Gastroesophageal sphincter (tissue), 4 donors: Measurements from ENCODE around the gene RPA1. TPM values are rescaled to one million over a fixed set of nuclear protein-coding genes. Genes with fewer than 3 reads are reported as not detected.

ENCODE experiments used
- ATAC-seq: fragments of 150-250 bp; one replicate; pipeline ENCODE4 v1.9.1; 2016; ENCODE audit warnings: mild to moderate bottlenecking, moderate library complexity
- H3K27ac ChIP-seq, 4 donors: fragments of 200-600 bp; sonication (generic) in 3 of 4; 1 replicate in 3 of 4; 2 replicates in 1 of 4; pipeline ENCODE4 v1.5.1; 2016 to 2019
- H3K27me3 ChIP-seq: fragments of 200-600 bp; sonication (generic); one replicate; pipeline ENCODE4 v1.5.1; 2019
- H3K36me3 ChIP-seq, 2 donors: fragments of 200-600 bp; sonication (generic); one replicate each; pipeline ENCODE4 v1.5.1; 2019; ENCODE audit warnings: control low read depth in 1 of 2
- H3K4me1 ChIP-seq, 3 donors: fragments of 200-600 bp; sonication (generic); 1 replicate in 2 of 3; 2 replicates in 1 of 3; pipeline ENCODE4 v1.5.1; 2016 to 2019; ENCODE audit warnings: control low read depth in 2 of 3
- H3K4me3 ChIP-seq, 2 donors: fragments of 200-600 bp; sonication (generic); one replicate each; pipeline ENCODE4 v1.5.1; 2019; ENCODE audit warnings: mild to moderate bottlenecking in 1 of 2, moderate library complexity in 1 of 2
- H3K9me3 ChIP-seq, 3 donors: fragments of 200-600 bp; sonication (generic); one replicate each; pipeline ENCODE4 v1.5.1; 2017 to 2019; ENCODE audit warnings: control low read depth in 2 of 3
- CTCF ChIP-seq, 4 experiments: fragments of 200-600 bp in 2 of 4; fragments of 450-650 bp in 2 of 4; sonication (generic) in 1 of 4; IDR thresholded peaks; one replicate each; pipeline ENCODE4 v1.5.1; 2017 to 2019; ENCODE audit warnings: antibody characterized with exemption in 4 of 4, mild to moderate bottlenecking in 2 of 4, moderate library complexity in 2 of 4
- EP300 ChIP-seq: sonication (generic); formaldehyde crosslinking; IDR thresholded peaks from one replicate; pipeline ENCODE4 v1.6.1; 2017; ENCODE audit warnings: antibody characterized with exemption, mild to moderate bottlenecking
- POLR2A ChIP-seq, 2 donors: fragments of 450-650 bp; IDR thresholded peaks; one replicate each; pipeline ENCODE4 v1.6.1; 2017; ENCODE audit warnings: antibody characterized with exemption in 2 of 2, mild to moderate bottlenecking in 2 of 2, moderate library complexity in 1 of 2
- POLR2AphosphoS5 ChIP-seq: sonication (generic); formaldehyde crosslinking; IDR thresholded peaks from one replicate; pipeline ENCODE4 v1.6.1; 2017; ENCODE audit warnings: antibody characterized with exemption
- WGBS, 2 donors: methylation state at CpG; one replicate each; pipeline ENCODE4 v1.1.5; 2018; ENCODE audit warnings: low coverage in 1 of 2; 5-methylcytosine and 5-hydroxymethylcytosine counted together
- total RNA-seq, 4 donors: library from RNA; depleted of rRNA; stranded (reverse); fragments of >200 nt; gene quantifications; one replicate each; pipeline ENCODE4 v1.1.0, GENCODE V29; 2016

Gene RPA1
- total RNA-seq, 4 donors from 2014 or later, result 22.0 to 33.0 (median 25.2) TPM

GRCh38 chr17:1942666-1943435, 113.0 kb downstream of the RPA1 start:
- Histone ChIP-seq H3K36me3 (no peaks in the 10 kb centered on the region), H3K4me1 (peaks cover 0 to 11% (median 0%) of the 10 kb centered on the region in 3 donors), H3K4me3 (no peak overlapping the region), H3K27ac (no peak overlapping the region), H3K27me3 (peaks cover 5% of the 10 kb centered on the region), H3K9me3 (no peaks in the 10 kb centered on the region)
- WGBS, 2 donors, result 100% methylated on average over 1 of the region's 21 CpGs; no CpG with 5 or more reads in 1 of the 2 donors
- no peak for ATAC-seq
- no peak for TF ChIP-seq EP300
- no peak for TF ChIP-seq CTCF (IDR thresholded peaks at IDR 0.05)
- no peak for TF ChIP-seq POLR2AphosphoS5
- TF ChIP-seq POLR2A (IDR thresholded peaks at IDR 0.05), result no peak

- H3K27ac ChIP-seq, result no peak overlapping the region
- no peaks in the 10 kb centered on the region for H3K36me3 ChIP-seq
- peaks cover 0 to 11% (median 0%) of the 10 kb centered on the region in 3 donors for H3K4me1 ChIP-seq
- TF ChIP-seq POLR2AphosphoS5 (no peak), CTCF (IDR thresholded peaks at IDR 0.05) (no peak), POLR2A (IDR thresholded peaks at IDR 0.05) (no peak), EP300 (no peak)
- peaks cover 5% of the 10 kb centered on the region for H3K27me3 ChIP-seq
- H3K4me3 ChIP-seq, result no peak overlapping the region
- H3K9me3 ChIP-seq, result no peaks in the 10 kb centered on the region
- WGBS, 2 donors, result 83% methylated on average over 3 of the region's 11 CpGs; no CpG with 5 or more reads in 1 of the 2 donors
- ATAC-seq, result no peak
Measured at GRCh38 chr17:1943436-1943831, 113.6 kb downstream of the RPA1 start.

- Histone ChIP-seq H3K27ac (no peak overlapping the region), H3K9me3 (no peaks in the 10 kb centered on the region), H3K4me1 (peaks cover 0 to 3% (median 0%) of the 10 kb centered on the region in 3 donors), H3K27me3 (peaks cover 5% of the 10 kb centered on the region), H3K36me3 (no peaks in the 10 kb centered on the region), H3K4me3 (no peak overlapping the region)
- no peak for TF ChIP-seq POLR2A (IDR thresholded peaks at IDR 0.05)
- no peak for TF ChIP-seq EP300
- TF ChIP-seq CTCF (IDR thresholded peaks at IDR 0.05), result no peak
- no peak for TF ChIP-seq POLR2AphosphoS5
- WGBS, 2 donors, result 82 to 94% methylated on average over 3 to 4 of the region's 12 CpGs
- ATAC-seq, result no peak
Measured at GRCh38 chr17:1945621-1946020, 115.8 kb downstream of the RPA1 start.

GRCh38 chr17:1946021-1946932, 116.5 kb downstream of the RPA1 start:
- no peak for ATAC-seq
- TF ChIP-seq EP300, result no peak
- TF ChIP-seq POLR2AphosphoS5, result no peak
- TF ChIP-seq POLR2A (IDR thresholded peaks at IDR 0.05), result no peak
- no peak for TF ChIP-seq CTCF (IDR thresholded peaks at IDR 0.05)
- 62 to 87% methylated on average over 3 of the region's 20 CpGs for WGBS, 2 donors
- peaks cover 5% of the 10 kb centered on the region for H3K27me3 ChIP-seq
- no peak overlapping the region for H3K4me3 ChIP-seq
- H3K4me1 ChIP-seq, result no peaks in the 10 kb centered on the region
- H3K9me3 ChIP-seq, result no peaks in the 10 kb centered on the region
- no peak overlapping the region for H3K27ac ChIP-seq
- H3K36me3 ChIP-seq, result no peaks in the 10 kb centered on the region
